HG02588 (cell line): ENCODE measurements around the gene RNF123.
"Not testable (repeated sequence)": the region's sequence is repeated elsewhere in the genome, so short reads cannot be mapped to it uniquely, and the experiment has no call there.

Experiments used
- ATAC-seq: cut with Tn5 transposase; IDR thresholded peaks from one replicate; pipeline ENCODE4 v1.9.1; 2021; ENCODE audit warnings: mild to moderate bottlenecking, moderate library complexity; ENCODE audit not compliant: unreplicated experiment

The RNF123 gene

DNA sequence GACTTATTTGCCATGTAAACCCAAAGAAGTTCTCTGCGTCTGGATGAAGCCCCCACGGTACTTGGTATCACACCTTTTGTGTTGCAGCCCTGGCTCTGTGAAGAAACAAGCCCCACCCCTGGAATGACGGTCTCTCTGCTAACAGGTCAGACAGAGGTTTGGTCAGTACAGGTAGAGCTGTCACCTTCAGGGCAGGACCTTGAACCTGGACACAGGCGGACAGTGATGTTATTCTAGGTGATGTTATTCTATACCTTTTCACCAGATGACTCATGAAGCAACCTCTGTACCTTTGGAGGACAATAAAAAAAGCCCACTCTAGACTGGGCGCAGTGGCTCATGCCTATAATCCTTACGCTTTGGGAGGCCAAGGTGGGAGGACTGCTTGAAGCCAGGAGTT lies 45.4 kb downstream of the RNF123 start:
- ATAC-seq: no peak

DNA sequence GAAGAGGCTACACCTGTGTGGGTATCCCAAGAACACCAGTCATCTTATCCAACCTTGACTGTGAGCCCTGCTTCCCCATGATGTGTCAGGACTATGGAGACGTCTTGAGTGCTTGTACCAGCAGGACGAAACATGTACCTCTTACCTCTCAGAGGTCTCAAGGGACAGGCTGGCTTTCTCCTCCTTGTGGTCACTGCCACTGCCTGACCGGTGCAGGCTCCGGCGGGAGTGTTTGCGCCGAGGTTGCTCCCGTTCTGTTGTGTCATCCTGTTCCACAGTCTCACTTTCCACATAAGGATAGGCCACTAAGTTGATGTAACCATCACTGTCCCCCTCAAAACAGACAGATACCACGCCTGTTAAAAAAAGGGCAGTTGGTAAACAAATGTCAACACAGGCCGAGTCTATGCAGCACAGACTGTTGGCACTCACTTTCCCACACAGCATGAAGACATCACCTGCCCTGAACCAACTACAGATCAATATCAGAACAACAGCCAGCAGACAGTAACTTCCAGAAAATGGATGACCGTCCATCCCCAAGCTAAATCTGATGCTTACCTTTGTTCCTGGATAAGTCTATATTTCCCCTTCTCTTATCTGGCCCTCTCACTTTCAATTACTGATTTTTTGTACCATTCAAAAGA lies 48.8 kb downstream of the RNF123 start:
- ATAC-seq: no peak

DNA sequence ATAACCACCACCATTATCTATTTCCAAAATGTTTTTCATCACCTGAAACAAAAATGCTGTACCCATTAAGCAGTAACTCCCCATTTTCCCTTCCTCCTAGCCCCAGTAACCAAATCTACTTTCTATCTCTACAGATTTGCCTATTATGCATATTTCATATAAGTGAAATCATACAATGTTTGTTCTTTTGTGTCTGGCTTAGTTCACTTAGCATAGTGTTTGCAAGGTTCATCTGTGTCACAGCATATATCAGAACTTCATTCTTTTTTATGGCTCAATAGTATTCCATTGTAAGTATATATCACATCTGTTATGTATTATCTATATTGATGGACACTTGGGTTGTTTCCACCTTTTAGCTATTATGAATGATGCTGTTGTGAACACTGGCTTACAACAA lies 51.1 kb downstream of the RNF123 start:
- no peak for ATAC-seq

DNA sequence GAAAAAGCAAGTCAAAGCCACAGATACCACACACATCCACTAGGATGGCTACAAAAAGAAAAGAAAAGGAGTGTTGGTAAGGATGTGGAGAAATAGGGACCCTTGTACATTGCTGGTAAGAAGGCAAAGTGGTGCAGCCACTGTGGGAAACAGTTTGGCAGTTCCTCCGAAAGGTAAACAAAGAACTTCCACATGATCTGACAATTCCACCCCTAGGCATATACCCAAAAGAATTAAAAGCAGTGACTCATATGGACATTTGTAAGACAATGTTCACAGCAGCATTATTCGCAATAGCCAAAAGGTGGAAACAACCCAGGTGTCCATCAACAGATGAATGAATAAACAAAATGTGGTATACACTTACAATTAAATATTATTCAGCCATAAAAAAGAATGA lies 56.6 kb downstream of the RNF123 start:
- no peak for ATAC-seq

DNA sequence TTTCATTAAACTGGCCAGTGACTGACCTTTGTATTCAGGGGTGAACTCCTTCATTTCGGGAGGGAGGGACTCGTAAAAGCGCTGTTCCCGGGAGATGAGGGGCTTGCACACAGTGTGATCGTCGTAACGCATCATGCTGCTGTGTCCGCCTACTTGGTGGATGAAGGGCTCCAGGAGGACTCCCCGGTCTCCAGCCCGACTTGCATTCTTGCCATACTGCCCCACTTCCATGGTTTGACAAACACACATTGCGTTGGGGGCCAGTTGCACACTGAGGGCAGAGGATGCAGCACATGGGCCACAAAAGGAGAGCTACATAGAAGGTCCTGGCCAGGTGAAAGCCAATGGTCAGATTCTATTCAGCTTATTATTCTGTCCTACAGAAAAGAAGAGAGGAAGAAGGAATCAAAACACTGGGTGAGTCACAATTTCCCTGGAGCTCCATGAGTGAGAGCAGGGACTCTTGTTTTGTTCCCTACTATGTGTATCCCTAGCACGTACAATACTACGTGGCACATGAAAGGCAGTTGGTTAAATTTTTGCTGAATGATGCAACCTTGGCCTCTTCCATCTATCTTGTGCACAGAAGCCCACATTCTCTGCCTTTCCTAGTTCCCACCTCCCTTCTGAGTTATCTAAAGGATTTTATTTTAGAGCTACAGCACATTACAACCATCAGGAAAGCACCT lies 58.6 kb downstream of the RNF123 start:
- ATAC-seq: no peak

DNA sequence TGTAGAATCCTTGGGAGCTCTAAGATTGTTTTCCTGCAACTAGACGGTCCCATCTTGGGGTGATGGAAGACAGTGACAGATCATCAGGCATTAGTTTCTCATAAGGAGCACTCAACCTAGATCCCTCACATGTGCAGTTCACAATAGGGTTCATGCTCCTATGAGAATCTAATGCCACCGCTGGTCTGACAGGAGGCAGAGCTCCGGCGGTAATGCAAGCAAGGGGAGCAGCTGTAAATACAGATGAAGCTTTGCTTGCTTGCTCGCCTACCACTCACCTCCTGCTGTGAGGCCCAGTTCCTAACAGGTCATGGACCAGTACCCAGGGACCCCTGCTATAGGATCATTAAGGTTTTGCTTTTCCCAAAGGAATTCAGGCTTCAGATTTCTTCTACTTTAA lies 59.5 kb downstream of the RNF123 start:
- ATAC-seq: not testable (repeated sequence)

DNA sequence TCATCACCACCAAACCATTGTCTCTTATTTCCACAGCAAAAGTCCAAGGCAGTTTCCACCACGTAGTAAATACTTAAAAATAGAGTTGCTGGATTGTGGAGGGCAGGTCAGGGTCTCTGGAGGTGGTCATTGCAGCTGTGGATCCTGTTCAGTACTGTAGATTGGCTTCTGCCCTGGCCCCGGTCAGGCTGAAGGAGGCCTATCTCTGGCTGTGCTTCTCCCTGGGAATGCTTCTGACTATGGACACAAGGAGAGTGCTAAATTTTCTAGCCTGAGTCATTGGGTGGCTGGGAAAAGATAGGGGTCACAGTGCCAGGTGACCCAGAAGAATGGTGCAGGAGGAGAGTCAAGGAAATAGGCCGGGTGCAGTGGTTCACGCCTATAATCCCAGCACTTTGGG lies 60.7 kb downstream of the RNF123 start:
- ATAC-seq: no peak

DNA sequence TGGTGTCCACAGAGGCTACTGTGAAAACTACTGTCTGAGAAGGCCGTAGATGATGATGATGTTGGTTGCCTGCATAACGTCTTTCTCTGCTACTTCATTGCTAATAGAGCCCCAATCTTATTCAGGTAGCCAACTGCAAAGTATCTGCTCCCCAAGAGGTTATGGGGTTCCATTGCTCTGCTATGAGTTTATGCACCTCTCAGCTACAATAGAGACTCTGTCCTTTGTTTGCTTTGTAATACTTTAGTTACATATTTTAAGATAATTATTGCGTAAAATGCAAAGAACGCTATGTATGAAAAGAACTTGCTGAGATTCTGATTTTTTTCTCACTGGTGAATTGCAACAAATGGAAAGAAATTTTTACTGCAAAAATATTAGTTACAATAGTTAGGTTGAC lies 62.1 kb downstream of the RNF123 start:
- no peak for ATAC-seq

DNA sequence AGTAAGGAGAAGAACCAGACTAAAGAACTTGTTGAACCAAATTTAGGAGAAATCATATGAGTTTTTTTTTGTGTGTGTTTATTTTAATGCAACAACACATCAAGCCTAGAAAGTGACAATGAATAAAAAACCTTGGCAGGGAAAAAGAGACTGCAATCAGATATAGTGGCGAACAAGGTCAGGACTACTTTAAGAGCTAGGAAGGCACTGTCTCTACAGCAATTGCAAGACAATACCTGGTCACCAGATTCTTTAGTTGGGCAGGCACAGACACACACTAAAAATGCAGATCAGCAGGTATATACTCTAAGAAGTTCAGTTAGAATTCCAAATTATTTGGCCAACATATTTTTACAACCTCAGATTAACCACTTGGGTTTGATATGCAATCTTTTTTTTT lies 65.2 kb downstream of the RNF123 start:
- no peak for ATAC-seq

DNA sequence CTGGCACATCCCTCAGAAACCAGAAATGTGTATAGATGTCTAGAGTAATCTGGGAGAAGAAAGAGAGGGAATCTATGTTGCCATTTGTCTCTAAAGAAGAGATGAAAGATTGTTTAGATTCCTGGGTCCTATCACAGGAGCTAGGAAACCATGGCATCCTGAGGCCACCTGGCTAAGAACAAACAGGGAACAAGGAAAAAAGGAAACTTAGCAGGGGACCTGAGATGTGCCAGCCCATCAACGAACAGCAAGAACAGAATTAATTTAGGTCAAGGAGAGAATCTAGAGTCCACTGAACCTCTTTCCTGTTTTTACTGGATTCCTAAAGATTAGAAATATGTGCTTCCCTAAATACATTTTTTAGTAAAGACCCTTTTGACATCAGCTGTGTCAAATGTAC lies 66.7 kb downstream of the RNF123 start:
- no peak for ATAC-seq

DNA sequence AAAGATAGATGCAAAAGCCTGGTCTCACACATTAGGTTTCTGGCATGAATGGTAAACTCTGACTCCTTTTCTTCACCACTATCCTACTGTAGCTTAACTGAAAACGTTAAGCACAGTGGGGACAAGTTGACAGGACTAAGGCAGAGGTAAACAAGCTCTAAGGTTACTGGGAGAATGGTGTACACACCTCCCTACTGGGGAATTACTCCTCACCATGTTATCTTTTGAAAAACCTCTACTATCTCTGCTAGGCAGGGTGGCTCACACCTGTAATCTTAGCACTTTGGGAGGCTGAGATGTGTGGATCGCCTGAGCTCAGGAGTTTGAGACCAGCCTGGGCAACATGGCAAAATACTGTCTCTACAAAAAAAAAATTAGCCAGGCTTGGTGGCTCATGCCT lies 67.8 kb downstream of the RNF123 start:
- ATAC-seq: no peak

DNA sequence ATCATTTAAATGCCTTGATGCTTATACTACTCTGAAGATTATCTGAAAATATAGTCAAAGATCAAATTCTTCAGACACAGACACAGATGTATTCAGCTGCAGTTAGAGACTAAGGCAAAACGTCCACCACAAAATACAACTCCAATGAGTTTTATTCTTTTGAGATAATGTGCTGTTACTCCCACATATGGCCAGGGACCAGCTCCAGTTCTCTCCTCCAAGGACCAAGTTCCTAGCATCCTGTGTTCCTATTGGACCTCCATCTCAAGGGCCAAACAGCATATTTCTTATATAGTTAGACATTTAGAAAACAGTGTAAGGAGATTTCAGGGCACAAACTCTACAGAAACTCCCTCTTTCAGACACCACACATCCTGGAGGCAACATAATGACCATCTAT lies 69.9 kb downstream of the RNF123 start:
- no peak for ATAC-seq

DNA sequence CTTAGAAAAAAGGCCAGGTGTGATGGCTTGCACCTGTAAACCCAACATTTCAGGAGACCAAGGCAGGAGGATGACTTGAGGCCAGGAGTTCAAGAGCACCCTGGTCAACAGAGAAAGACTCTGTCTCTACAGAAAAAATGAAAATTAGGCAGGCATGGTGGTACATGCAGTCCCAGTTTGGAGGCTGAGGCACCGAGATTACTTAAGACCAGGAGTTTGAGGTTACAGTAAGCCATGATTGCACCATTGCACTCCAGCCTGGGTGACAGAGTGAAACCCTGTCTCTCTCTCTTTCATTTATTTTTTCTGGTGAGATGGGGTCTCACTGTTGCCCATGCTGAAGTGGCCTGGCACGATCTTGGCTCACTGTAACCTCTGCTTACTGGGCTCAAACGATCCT lies 72.3 kb downstream of the RNF123 start:
- ATAC-seq: no peak

DNA sequence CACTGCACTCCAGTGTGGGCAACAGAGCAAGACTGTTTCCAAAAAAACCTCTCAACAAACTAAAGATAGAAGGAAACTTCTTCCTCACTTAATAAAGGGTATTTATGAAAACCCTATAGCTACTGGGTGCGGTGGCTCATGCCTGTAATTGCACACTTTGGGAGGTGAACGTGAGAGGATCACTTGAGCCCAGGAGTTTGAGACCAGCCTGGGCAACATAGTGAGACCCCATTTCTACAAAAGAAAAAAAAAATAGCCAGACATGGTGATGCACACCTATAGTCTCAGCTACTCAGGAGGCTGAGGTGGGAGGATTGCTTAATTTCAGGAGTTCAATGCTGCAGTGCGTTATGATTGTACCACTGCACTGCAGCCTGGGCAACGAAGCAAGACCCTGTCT lies 74.6 kb downstream of the RNF123 start:
- no peak for ATAC-seq

DNA sequence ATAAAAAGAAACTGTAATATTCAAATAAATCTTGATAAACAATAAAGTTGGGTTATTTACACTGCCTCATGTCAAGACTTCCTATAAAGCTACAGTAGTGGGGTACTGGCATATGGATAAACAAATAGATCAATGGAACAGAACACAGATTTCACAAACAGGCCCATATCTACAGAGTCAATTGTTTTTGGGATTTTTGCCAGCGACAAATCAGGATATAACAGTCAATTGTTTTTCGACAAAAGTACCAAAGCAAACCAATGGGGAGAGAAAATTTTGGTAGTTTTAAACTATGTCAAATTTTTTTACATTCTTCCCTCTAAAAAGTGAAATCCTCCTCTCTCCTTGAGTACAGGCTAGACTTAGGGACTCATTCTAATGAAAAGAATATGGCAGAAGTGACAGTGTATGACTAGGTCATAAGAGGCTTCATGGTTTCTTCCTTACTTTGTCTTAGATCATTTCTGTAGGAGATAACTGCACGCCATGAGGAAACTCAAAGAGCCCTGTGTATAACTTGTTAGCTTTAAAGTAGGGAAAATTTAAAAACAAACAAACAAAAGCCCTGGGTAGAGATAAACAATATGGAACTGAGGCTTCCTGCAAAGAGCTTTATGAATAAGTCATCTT lies 80.0 kb downstream of the RNF123 start:
- ATAC-seq: no peak

DNA sequence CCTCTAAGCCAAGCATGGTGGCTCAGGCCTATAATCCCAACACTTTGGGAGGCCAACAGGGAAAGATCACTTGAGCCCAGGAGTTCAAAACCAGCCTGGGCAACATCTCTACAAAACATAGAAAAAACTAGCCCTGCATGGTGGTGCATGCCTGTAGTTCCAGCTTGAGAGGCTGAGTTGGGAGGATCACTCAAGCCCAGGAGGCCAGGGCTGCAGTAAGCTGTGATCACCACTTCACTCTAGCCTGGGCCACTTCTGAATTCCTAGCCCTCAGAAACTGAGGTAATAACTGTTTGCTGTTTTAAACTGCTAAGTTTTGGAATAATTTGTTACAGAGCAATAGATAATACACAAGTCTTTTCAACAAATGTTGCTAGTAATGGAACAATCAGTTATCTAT lies 80.6 kb downstream of the RNF123 start:
- ATAC-seq: no peak
